ENCODE results near the gene PAPOLG.

DNA sequence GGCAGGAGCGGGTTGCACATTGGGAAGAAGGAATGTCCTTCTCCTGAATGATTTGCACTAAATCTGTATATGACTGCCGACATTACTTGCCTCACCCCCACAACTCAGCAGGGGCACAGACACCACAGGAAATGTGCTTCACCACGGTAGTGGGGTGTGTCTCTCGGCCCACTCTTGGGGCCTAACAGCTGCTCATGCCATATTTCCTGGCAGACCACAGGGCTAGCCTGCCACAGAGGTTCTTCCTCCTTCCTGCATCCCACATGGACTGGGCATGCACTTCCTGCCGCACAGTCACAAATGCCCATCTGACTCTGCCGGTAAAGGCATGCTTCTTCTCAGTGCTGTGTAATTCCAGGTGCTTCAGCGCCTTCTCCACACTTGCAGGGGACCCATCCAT, 10.3 kb upstream of the PAPOLG start:
- TF ChIP-seq POLR2A (IDR thresholded peaks at IDR 0.05), result no peak
- TF ChIP-seq, protein P1, sequence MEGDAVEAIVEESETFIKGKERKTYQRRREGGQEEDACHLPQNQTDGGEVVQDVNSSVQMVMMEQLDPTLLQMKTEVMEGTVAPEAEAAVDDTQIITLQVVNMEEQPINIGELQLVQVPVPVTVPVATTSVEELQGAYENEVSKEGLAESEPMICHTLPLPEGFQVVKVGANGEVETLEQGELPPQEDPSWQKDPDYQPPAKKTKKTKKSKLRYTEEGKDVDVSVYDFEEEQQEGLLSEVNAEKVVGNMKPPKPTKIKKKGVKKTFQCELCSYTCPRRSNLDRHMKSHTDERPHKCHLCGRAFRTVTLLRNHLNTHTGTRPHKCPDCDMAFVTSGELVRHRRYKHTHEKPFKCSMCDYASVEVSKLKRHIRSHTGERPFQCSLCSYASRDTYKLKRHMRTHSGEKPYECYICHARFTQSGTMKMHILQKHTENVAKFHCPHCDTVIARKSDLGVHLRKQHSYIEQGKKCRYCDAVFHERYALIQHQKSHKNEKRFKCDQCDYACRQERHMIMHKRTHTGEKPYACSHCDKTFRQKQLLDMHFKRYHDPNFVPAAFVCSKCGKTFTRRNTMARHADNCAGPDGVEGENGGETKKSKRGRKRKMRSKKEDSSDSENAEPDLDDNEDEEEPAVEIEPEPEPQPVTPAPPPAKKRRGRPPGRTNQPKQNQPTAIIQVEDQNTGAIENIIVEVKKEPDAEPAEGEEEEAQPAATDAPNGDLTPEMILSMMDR (IDR thresholded peaks at IDR 0.05), result no peak
